H1 (cell line): Measurements from ENCODE around the gene BCL7B. TPM values are rescaled to one million over a fixed set of nuclear protein-coding genes. Genes with fewer than 3 reads are reported as not detected.

ENCODE experiments used
- CTCF ChIA-PET: fragments of 300-600 bp; sonication (Branson Sonifier 250); formaldehyde crosslinking; loops from one replicate; lab custom pipeline; 2021; ENCODE audit not compliant: partially characterized antibody; lab: Charles Lee
- POLR2A ChIA-PET: fragments of 300-600 bp; sonication (Branson Sonifier 250); formaldehyde crosslinking; loops from one replicate; lab custom pipeline; 2021; ENCODE audit warnings: inconsistent platforms; ENCODE audit not compliant: partially characterized antibody; lab: Charles Lee
- DNase-seq, 2 experiments: peaks; one replicate each; pipeline versions ENCODE4 v3.0.0 to v3.0.0-alpha.2; 2010 to 2022; ENCODE audit warnings: low spot score in 2 of 2, low read depth in 1 of 2, mixed read lengths in 1 of 2
- FAIRE-seq: peaks from 2 replicates; lab custom pipeline; 2011; peaks lifted over from hg19 to GRCh38; lab: Jason Lieb, UNC
- H2AFZ ChIP-seq: 2 replicates; pipeline ENCODE4 v1.8.1; 2012; ENCODE audit warnings: low read length, inconsistent platforms
- H2AK5ac ChIP-seq: 2 replicates; pipeline ENCODE4 v1.6.1; 2013; ENCODE audit warnings: low read depth, low read length
- H2BK120ac ChIP-seq: replicated peaks from 2 replicates; pipeline ENCODE3; 2013; ENCODE audit warnings: low read depth, low read length, inconsistent platforms
- H2BK12ac ChIP-seq: 2 replicates; pipeline ENCODE4 v1.6.1; 2013; ENCODE audit warnings: low read depth, low read length
- H2BK15ac ChIP-seq: 2 replicates; pipeline ENCODE4 v1.6.1; 2013; ENCODE audit warnings: low read length
- H2BK20ac ChIP-seq: 2 replicates; pipeline ENCODE4 v1.6.1; 2013; ENCODE audit warnings: low read length
- H2BK5ac ChIP-seq: 2 replicates; pipeline ENCODE4 v1.6.1; 2013; ENCODE audit warnings: low read depth, low read length
- H3K14ac ChIP-seq: 2 replicates; pipeline ENCODE4 v1.6.1; 2013; ENCODE audit warnings: inconsistent platforms; ENCODE audit not compliant: insufficient read length
- H3K18ac ChIP-seq: 2 replicates; pipeline ENCODE4 v1.6.1; 2013; ENCODE audit warnings: low read length; ENCODE audit errors: extremely low read depth
- H3K23ac ChIP-seq: 2 replicates; pipeline ENCODE4 v1.6.1; 2013; ENCODE audit warnings: inconsistent platforms; ENCODE audit not compliant: insufficient read length
- H3K23me2 ChIP-seq: 2 replicates; pipeline ENCODE4 v1.6.1; 2013; ENCODE audit warnings: low read depth, low read length
- H3K27ac ChIP-seq: 2 replicates; pipeline ENCODE4 v1.6.1; 2011; ENCODE audit warnings: low read depth, low read length, inconsistent platforms
- H3K27me3 ChIP-seq, 4 experiments: replicated peaks in 1 of 4; 1 replicate in 1 of 4; 2 replicates in 3 of 4; pipeline versions ENCODE4 v1.6.1 to v1.8.1; 2011 to 2013; ENCODE audit warnings: low read length in 3 of 4, mild to moderate bottlenecking in 3 of 4, inconsistent platforms in 2 of 4, mixed read lengths in 2 of 4, moderate library complexity in 1 of 4; ENCODE audit not compliant: control insufficient read depth in 3 of 4, insufficient read depth in 3 of 4; ENCODE audit errors: extremely low read depth in 1 of 4
- H3K36me3 ChIP-seq, 4 experiments: 2 replicates each; pipeline versions ENCODE4 v1.6.1 to v1.8.1; 2011 to 2013; ENCODE audit warnings: mild to moderate bottlenecking in 4 of 4, low read length in 3 of 4, moderate library complexity in 2 of 4, control low read depth in 1 of 4, inconsistent platforms in 1 of 4; ENCODE audit not compliant: insufficient read depth in 4 of 4, control insufficient read depth in 2 of 4
- H3K4ac ChIP-seq: replicated peaks from 2 replicates; pipeline ENCODE3; 2013; ENCODE audit warnings: low read length, low read depth, mixed read lengths, inconsistent platforms; ENCODE audit not compliant: insufficient read length
- H3K4me1 ChIP-seq, 4 experiments: replicated peaks in 1 of 4; 1 replicate in 1 of 4; 2 replicates in 3 of 4; pipeline versions ENCODE4 v1.6.1 to v1.8.1; 2011 to 2013; ENCODE audit warnings: low read length in 3 of 4, inconsistent platforms in 2 of 4, mixed read lengths in 1 of 4; ENCODE audit not compliant: insufficient read depth in 4 of 4, control insufficient read depth in 3 of 4
- H3K4me2 ChIP-seq, 2 experiments: 2 replicates each; pipeline versions ENCODE4 v1.6.1 to v1.8.1; 2011 to 2013; ENCODE audit warnings: low read depth in 2 of 2, low read length in 2 of 2, control low read depth in 1 of 2, inconsistent platforms in 1 of 2, mild to moderate bottlenecking in 1 of 2; ENCODE audit not compliant: insufficient read depth in 1 of 2
- H3K4me3 ChIP-seq, 4 experiments: fragments of 200-600, 300-600 bp in 1 of 4; sonication (generic), shearing (Covaris generic), sonication (Bioruptor Twin) in 1 of 4; 2 replicates each; pipeline versions ENCODE4 v1.5.1 to v1.8.1; 2011 to 2016; ENCODE audit warnings: low read length in 4 of 4, low read depth in 3 of 4, control low read depth in 2 of 4, inconsistent platforms in 2 of 4, mild to moderate bottlenecking in 2 of 4, mixed read lengths in 1 of 4, moderate library complexity in 1 of 4; ENCODE audit not compliant: insufficient read depth in 2 of 4; ENCODE audit errors: extremely low read depth in 1 of 4
- H3K56ac ChIP-seq: replicated peaks from 2 replicates; pipeline ENCODE3; 2013; ENCODE audit warnings: low read depth, mild to moderate bottlenecking, mixed read lengths, low read length, inconsistent platforms; ENCODE audit not compliant: insufficient read length
- H3K79me1 ChIP-seq: 2 replicates; pipeline ENCODE4 v1.6.1; 2013; ENCODE audit warnings: low read depth, low read length, control low read depth
- H3K79me2 ChIP-seq, 2 experiments: 2 replicates each; pipeline versions ENCODE4 v1.6.1 to v1.8.1; 2012 to 2013; ENCODE audit warnings: low read length in 2 of 2, mild to moderate bottlenecking in 2 of 2, inconsistent platforms in 1 of 2; ENCODE audit not compliant: insufficient read depth in 2 of 2, control insufficient read depth in 1 of 2
- H3K9ac ChIP-seq, 4 experiments: replicated peaks in 1 of 4; 1 replicate in 1 of 4; 2 replicates in 3 of 4; pipeline versions ENCODE4 v1.6.1 to v1.8.1; 2011 to 2013; ENCODE audit warnings: low read depth in 3 of 4, low read length in 3 of 4, control low read depth in 2 of 4, mild to moderate bottlenecking in 2 of 4, moderate library complexity in 2 of 4, inconsistent platforms in 1 of 4; ENCODE audit errors: extremely low read depth in 1 of 4
- H3K9me3 ChIP-seq, 2 experiments: 2 replicates each; pipeline versions ENCODE4 v1.6.1 to v1.8.1; 2012 to 2013; ENCODE audit warnings: mild to moderate bottlenecking in 2 of 2, moderate library complexity in 2 of 2, control low read depth in 1 of 2, inconsistent platforms in 1 of 2, low read depth in 1 of 2, low read length in 1 of 2, mixed read lengths in 1 of 2; ENCODE audit not compliant: insufficient read depth in 2 of 2
- H4K20me1 ChIP-seq, 2 experiments: replicated peaks in 1 of 2; 2 replicates each; pipeline versions ENCODE3 to v1.8.1; 2011 to 2013; ENCODE audit warnings: inconsistent platforms in 2 of 2, low read length in 2 of 2, mild to moderate bottlenecking in 1 of 2; ENCODE audit not compliant: insufficient read depth in 2 of 2, control insufficient read depth in 1 of 2
- H4K5ac ChIP-seq: 2 replicates; pipeline ENCODE4 v1.6.1; 2013; ENCODE audit warnings: low read length, low read depth, mixed read lengths, inconsistent platforms; ENCODE audit not compliant: insufficient read length
- H4K8ac ChIP-seq: 2 replicates; pipeline ENCODE4 v1.8.0; 2013; ENCODE audit warnings: mild to moderate bottlenecking, moderate library complexity, low read length, inconsistent platforms; ENCODE audit not compliant: insufficient read depth; ENCODE audit errors: extremely low read depth
- H4K91ac ChIP-seq: replicated peaks from 2 replicates; pipeline ENCODE3; 2013; ENCODE audit warnings: low read length, mixed read lengths, inconsistent platforms; ENCODE audit not compliant: insufficient read length
- ATF2 ChIP-seq: IDR thresholded peaks from 2 replicates; pipeline ENCODE4 v1.6.1; 2012; ENCODE audit warnings: low read length, inconsistent platforms
- GTF2F1 ChIP-seq: IDR thresholded peaks from 2 replicates; pipeline ENCODE4 v1.6.1; 2012; ENCODE audit warnings: low read depth, low read length, improper control_type of control experiment, borderline replicate concordance
- SIN3A ChIP-seq, 2 experiments: IDR thresholded peaks in 1 of 2; conservative IDR thresholded peaks in 1 of 2; 2 replicates each; pipeline ENCODE4 v1.6.1; 2011 to 2012; ENCODE audit warnings: low read length in 2 of 2, improper control_type of control experiment in 1 of 2, low read depth in 1 of 2, mild to moderate bottlenecking in 1 of 2
- SP2 ChIP-seq: IDR thresholded peaks from 2 replicates; pipeline ENCODE4 v1.6.1; 2012; ENCODE audit warnings: mild to moderate bottlenecking, low read length, inconsistent platforms
- TAF7 ChIP-seq: optimal IDR thresholded peaks from 2 replicates; pipeline ENCODE3; 2011; ENCODE audit warnings: low read depth, mild to moderate bottlenecking, inconsistent platforms, low read length, moderate library complexity, borderline replicate concordance
- WGBS, 2 experiments: shearing (Covaris generic) in 1 of 2; methylation state at CpG; one replicate each; pipeline versions ENCODE4 v1.1.6 to v1.1.7; 2013 to 2015; ENCODE audit warnings: low lambda C conversion rate in 2 of 2, mixed read lengths in 2 of 2, inconsistent platforms in 1 of 2, low coverage in 1 of 2, missing lambda C conversion rate in 1 of 2; ENCODE audit not compliant: insufficient replicate concordance in 2 of 2, insufficient coverage in 1 of 2, insufficient read length in 1 of 2; ENCODE audit errors: extremely low coverage in 1 of 2, missing lambda C conversion rate in 1 of 2; 5-methylcytosine and 5-hydroxymethylcytosine counted together
- polyA plus RNA-seq, 7 experiments: library from polyadenylated mRNA; depleted of rRNA in 3 of 7; stranded (reverse) in 5 of 7; unstranded in 2 of 7; fragments of >200 nt in 5 of 7; fragments of 200-250 nt in 2 of 7; gene quantifications; 1 replicate in 5 of 7; 2 replicates in 1 of 7; 4 replicates in 1 of 7; pipeline versions ENCODE4 v1.2.1 to v1.2.3, GENCODE V29; 2011 to 2013; ENCODE audit warnings: missing spikeins in 2 of 7, mixed read lengths in 2 of 7
- total RNA-seq: library from RNA; stranded (reverse); fragmentation: NEBNext Ultra II Directional; extraction: Animal tissue kit (Norgen Biotek cat#: 25700); gene quantifications from 2 replicates; pipeline ENCODE4 v1.2.1, GENCODE V29; 2021

Gene BCL7B
- total and polyA plus RNA-seq, 2 of the 8 experiments (the other 6 are each of a cell fraction or from before 2014, with no cell fraction given): 24.9 to 44.6 TPM

- H3K36me3 ChIP-seq: peaks cover 29 to 89% (median 71%) of the 10 kb centered on the region in 4 experiments
- H3K23me2 ChIP-seq: no peaks in the 10 kb centered on the region
- H3K9me3 ChIP-seq: no peaks in the 10 kb centered on the region
- WGBS, 2 experiments: 100% methylated on average over 2 of the region's 2 CpGs; no CpG with 5 or more reads in 1 of the 2 experiments
- no peak overlapping the region for H3K4ac ChIP-seq
- no peak overlapping the region for H3K14ac ChIP-seq
- no peak overlapping the region for H3K27ac ChIP-seq
- H2BK20ac ChIP-seq: no peak overlapping the region
- H3K79me2 ChIP-seq: peaks cover 6 to 43% of the 10 kb centered on the region in 2 experiments; a peak in 3 of 4 replicates
- H3K23ac ChIP-seq: no peak overlapping the region
- H2AK5ac ChIP-seq: no peak overlapping the region
- no peak overlapping the region for H4K8ac ChIP-seq
- H3K18ac ChIP-seq: no peak overlapping the region
- no peak overlapping the region for H3K9ac ChIP-seq
- H4K5ac ChIP-seq: no peak overlapping the region
- H4K91ac ChIP-seq: no peak overlapping the region
- H3K4me1 ChIP-seq: no peaks in the 10 kb centered on the region
- no peak overlapping the region for H2BK12ac ChIP-seq
- H3K56ac ChIP-seq: no peak overlapping the region
- H2BK15ac ChIP-seq: no peak overlapping the region
- ChIA-PET POLR2A (interaction anchor here (8.6 kb wide), 1 partner anchor 16 kb away, joined by 55 read pairs; the partner anchor contains the start of gene BAZ1B), CTCF (interaction anchor here (0.6 to 1.1 kb wide), 2 partner anchors 56 to 274 kb away, joined by 3 read pairs; no protein-coding TSS in a partner anchor)
- FAIRE-seq (no peak), DNase-seq (no peak)
- no peaks in the 10 kb centered on the region for H3K27me3 ChIP-seq
- no peak overlapping the region for H2AFZ ChIP-seq
- no peak overlapping the region for H3K4me2 ChIP-seq
- peaks cover 7 to 17% of the 10 kb centered on the region in 2 experiments for H4K20me1 ChIP-seq
- H3K79me1 ChIP-seq: no peaks in the 10 kb centered on the region; the same call in 1 of the 2 replicates
- H3K4me3 ChIP-seq: no peak overlapping the region
- no peak overlapping the region for H2BK120ac ChIP-seq
- no peak overlapping the region for H2BK5ac ChIP-seq
- TF ChIP-seq GTF2F1: no peak
- no peak for TF ChIP-seq SIN3A (conservative IDR thresholded peaks at IDR 0.05 in 1 of 2, IDR thresholded peaks at IDR 0.05 in 1 of 2; ENCODE audit: low read depth in 1 of 2, low read length in 2 of 2)
- no peak for TF ChIP-seq ATF2
- no peak for TF ChIP-seq TAF7
- no peak for TF ChIP-seq SP2
Observed at GRCh38 chr7:73504017-73504416, 53.5 kb downstream of the BCL7B start.
